Testis (tissue), 3 donors: ENCODE data around the gene ATP11A. TPM values are rescaled to one million over a fixed set of nuclear protein-coding genes. Genes with fewer than 3 reads are reported as not detected.
"Not testable (repeated sequence)": the region's sequence is repeated elsewhere in the genome, so short reads cannot be mapped to it uniquely, and the experiment has no call there.

Experiments used
- DNase-seq: peaks from one replicate; pipeline ENCODE4 v3.0.0-alpha.2; 2019
- H3K27ac ChIP-seq, 2 donors: fragments of 200-600 bp; sonication (generic); one replicate each; pipeline ENCODE4 v1.5.1; 2019
- H3K27me3 ChIP-seq: fragments of 200-600 bp; sonication (generic); one replicate; pipeline ENCODE4 v1.5.1; 2019
- H3K36me3 ChIP-seq: fragments of 200-600 bp; sonication (generic); one replicate; pipeline ENCODE4 v1.5.1; 2017; ENCODE audit warnings: low read depth; ENCODE audit errors: missing control alignments
- H3K4me1 ChIP-seq: fragments of 200-600 bp; sonication (generic); one replicate; pipeline ENCODE4 v1.5.1; 2019
- H3K4me3 ChIP-seq, 2 donors: fragments of 200-600 bp; sonication (generic); one replicate each; pipeline ENCODE4 v1.5.1; 2017 to 2019
- H3K9me3 ChIP-seq: fragments of 200-600 bp; sonication (generic); one replicate; pipeline ENCODE4 v1.5.1; 2017
- POLR2A ChIP-seq: fragments of 450-650 bp; IDR thresholded peaks from one replicate; pipeline ENCODE4 v1.6.1; 2017; ENCODE audit warnings: antibody characterized with exemption, mild to moderate bottlenecking, moderate library complexity
- WGBS, 2 donors: methylation state at CpG; one replicate each; pipeline ENCODE4 v1.1.5; 2018; 5-methylcytosine and 5-hydroxymethylcytosine counted together
- intact Hi-C: fragments of 100-400 bp; cut with DNase I; formaldehyde crosslinking; loops from one replicate; pipeline ENCODE4 v1.15.1; 2023; ENCODE audit warnings: low total_unique reads
- polyA plus RNA-seq: library from polyadenylated mRNA; stranded (reverse); fragments of 350-450 nt; fragmentation: Illumina TruSeq; extraction: RNeasy Lipid Tissue Mini Kit (QIAGEN cat#74804); gene quantifications from one replicate; pipeline ENCODE4 v1.2.3, GENCODE V29; 2014; ENCODE audit warnings: low read depth, low replicate concordance; ENCODE audit not compliant: insufficient read depth
- total RNA-seq, 2 donors: library from RNA; depleted of rRNA; stranded (reverse); fragments of >200 nt; gene quantifications; one replicate each; pipeline ENCODE4 v1.2.3, GENCODE V29; 2016
- TF ChIP-seq, protein P1 (sequence below), 3 experiments: fragments of 450-650 bp in 2 of 3; fragments of 200-600 bp in 1 of 3; sonication (generic) in 1 of 3; IDR thresholded peaks; one replicate each; pipeline ENCODE4 v1.5.1; 2016 to 2019; ENCODE audit warnings: antibody characterized with exemption in 3 of 3, mild to moderate bottlenecking in 2 of 3, moderate library complexity in 1 of 3

The ATP11A gene
- total and polyA plus RNA-seq, 3 donors from 2014 or later, result 34.4 to 122 (median 112) TPM

DNA sequence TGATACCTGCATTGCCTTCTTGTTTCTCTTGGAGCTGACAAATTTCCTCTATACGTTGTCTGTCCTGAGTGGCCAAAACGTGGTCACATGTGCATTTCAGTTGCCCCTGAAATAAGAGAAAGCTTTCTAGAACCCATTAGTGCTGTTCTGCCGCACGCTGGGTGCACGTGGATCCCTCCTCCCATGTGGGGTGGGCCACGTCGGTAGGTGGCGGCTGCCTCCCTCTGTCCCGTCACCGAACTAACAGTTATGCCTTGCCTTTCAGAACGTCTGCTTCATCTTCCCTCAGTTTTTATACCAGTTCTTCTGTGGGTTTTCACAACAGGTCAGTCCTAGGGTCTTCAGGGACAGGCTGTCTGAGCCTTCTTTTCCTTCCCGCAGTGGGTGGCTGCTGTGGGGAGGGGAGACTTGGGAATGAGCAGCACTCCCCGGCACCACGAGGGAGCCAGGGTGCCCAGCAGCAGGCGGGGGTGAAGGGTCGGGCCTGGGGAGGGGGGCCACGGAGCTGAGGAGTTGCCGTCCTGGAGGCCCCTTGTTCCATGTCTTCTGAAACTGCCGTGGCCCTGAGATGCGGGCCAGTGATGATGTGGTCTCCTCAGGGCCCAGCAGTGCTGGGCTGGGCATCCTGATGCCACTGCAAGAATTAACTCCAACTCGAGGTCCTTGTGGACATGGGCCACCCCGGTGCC is 169.4 kb downstream of the ATP11A start:
- H3K27me3 ChIP-seq, result no peaks in the 10 kb centered on the region
- H3K4me3 ChIP-seq, result no peak overlapping the region
- H3K27ac ChIP-seq, result no peak overlapping the region
- no peaks in the 10 kb centered on the region for H3K36me3 ChIP-seq
- H3K9me3 ChIP-seq, result no peaks in the 10 kb centered on the region
- no peak for TF ChIP-seq POLR2A
- TF ChIP-seq, protein P1, sequence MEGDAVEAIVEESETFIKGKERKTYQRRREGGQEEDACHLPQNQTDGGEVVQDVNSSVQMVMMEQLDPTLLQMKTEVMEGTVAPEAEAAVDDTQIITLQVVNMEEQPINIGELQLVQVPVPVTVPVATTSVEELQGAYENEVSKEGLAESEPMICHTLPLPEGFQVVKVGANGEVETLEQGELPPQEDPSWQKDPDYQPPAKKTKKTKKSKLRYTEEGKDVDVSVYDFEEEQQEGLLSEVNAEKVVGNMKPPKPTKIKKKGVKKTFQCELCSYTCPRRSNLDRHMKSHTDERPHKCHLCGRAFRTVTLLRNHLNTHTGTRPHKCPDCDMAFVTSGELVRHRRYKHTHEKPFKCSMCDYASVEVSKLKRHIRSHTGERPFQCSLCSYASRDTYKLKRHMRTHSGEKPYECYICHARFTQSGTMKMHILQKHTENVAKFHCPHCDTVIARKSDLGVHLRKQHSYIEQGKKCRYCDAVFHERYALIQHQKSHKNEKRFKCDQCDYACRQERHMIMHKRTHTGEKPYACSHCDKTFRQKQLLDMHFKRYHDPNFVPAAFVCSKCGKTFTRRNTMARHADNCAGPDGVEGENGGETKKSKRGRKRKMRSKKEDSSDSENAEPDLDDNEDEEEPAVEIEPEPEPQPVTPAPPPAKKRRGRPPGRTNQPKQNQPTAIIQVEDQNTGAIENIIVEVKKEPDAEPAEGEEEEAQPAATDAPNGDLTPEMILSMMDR (IDR thresholded peaks at IDR 0.05), result no peak
- no peak for DNase-seq
- WGBS, 2 donors, result 92 to 95% methylated on average over 19 to 22 of the region's 22 CpGs
- intact Hi-C loops, result no loop called here
- no peaks in the 10 kb centered on the region for H3K4me1 ChIP-seq

DNA sequence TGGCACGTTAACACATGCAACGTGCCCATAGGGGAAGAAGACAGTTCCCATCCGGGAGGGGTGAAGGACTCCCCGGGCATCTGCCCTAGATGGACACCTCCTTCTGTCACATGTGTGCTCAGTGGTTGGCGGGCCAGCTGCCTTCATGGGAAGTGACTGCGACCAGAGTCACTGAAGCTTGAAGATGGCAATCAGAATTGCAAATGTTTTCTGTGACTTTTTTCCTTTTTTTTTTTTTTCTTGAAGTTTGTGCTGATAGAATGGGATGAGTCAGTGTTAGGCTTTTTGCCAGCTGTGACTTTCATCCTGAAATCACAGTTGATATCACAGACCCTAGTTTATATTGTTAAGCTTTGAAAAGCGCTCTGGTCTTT is 170.0 kb downstream of the ATP11A start:
- WGBS, 2 donors, result 82 to 89% methylated on average over 7 of the region's 7 CpGs
- no peak overlapping the region for H3K27ac ChIP-seq

DNA sequence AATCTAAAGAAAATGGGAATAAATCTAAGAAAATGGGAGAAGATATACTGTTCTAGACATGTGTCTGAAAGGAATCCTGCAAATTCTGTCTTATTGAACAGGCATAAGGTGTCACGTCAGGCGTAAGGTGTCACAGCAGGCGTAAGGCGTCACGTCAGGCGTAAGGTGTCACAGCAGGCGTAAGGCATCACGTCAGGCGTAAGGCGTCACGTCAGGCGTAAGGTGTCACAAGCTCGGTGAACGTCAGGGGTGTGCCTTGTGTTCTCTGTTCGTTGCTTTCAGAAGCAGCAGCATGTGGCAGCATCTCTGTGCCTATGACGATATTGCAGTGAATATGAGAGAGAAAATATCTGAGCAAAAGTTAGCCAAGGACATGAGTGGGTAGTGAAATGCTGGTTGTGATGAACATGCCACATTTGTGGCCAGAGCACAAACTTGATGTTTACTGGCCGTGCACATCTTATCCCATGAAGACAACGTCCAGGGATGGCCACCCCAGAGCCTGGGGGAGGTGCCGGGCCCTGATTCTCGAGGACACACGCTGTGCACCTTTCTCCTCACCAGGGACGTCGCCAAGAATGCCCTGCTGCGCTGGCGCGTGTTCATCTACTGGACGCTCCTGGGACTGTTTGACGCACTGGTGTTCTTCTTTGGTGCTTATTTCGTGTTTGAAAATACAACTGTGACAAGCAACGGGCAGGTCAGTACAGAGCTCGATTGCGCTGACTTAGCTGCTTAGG is 172.2 kb downstream of the ATP11A start:
- TF ChIP-seq, protein P1 (IDR thresholded peaks at IDR 0.05), result no peak
- TF ChIP-seq POLR2A, result no peak
- WGBS, 2 donors, result 89 to 91% methylated on average over 32 of the region's 32 CpGs
- no peaks in the 10 kb centered on the region for H3K9me3 ChIP-seq
- H3K27me3 ChIP-seq, result no peaks in the 10 kb centered on the region
- no peak overlapping the region for H3K4me3 ChIP-seq
- no peak overlapping the region for H3K27ac ChIP-seq
- intact Hi-C loops, result no loop called here
- H3K36me3 ChIP-seq, result no peaks in the 10 kb centered on the region
- H3K4me1 ChIP-seq, result no peaks in the 10 kb centered on the region
- no peak for DNase-seq

More for the DNA sequence above, 170.0 kb downstream of the ATP11A start:
- intact Hi-C loops, result no loop called here
- no peak for TF ChIP-seq POLR2A
- TF ChIP-seq, protein P1 (IDR thresholded peaks at IDR 0.05), result no peak
- no peaks in the 10 kb centered on the region for H3K36me3 ChIP-seq
- no peaks in the 10 kb centered on the region for H3K27me3 ChIP-seq
- H3K4me1 ChIP-seq, result no peaks in the 10 kb centered on the region
- H3K9me3 ChIP-seq, result no peaks in the 10 kb centered on the region
- DNase-seq, result no peak
- no peak overlapping the region for H3K4me3 ChIP-seq

DNA sequence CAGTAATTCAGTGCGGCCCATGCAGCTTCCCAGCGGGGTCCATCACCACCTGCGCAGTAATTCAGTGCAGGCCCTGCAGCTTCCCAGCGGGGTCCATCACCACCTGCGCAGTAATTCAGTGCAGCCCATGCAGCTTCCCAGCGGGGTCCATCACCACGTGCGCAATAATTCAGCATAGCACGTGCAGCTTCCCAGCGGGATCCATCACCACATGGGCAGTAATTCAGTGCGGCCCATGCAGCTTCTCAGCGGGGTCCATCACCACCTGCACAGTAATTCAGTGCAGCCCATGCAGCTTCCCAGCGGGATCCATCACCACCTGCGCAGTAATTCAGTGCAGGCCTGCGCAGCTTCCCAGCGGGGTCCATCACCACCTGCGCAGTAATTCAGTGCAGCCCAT is 173.5 kb downstream of the ATP11A start:
- H3K27ac ChIP-seq, DNase-seq, H3K27me3 ChIP-seq, H3K4me3 ChIP-seq, H3K9me3 ChIP-seq, H3K36me3 ChIP-seq, H3K4me1 ChIP-seq, intact Hi-C loops: not testable (repeated sequence)
- whole genome bisulfite sequencing, 2 donors, result 91 to 95% methylated on average over 12 to 17 of the region's 17 CpGs

DNA sequence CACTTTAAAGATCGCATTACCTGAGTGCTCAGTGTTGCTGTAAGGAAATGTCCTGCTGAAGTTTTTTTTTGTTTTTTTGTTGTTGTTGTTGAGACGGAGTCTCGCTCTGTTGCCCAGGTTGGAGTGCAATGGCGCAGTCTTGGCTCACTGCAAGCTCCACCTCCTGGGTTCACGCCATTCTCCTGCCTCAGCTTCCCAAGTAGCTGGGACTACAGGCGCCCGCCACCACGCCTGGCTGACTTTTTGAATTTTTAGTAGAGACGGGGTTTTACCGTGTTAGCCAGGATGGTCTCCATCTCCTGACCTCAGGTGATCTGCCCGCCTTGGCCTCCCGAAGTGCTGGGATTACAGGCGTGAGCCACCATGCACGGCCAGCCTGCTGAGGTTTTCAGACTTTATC is 175.6 kb downstream of the ATP11A start:
- H3K36me3 ChIP-seq, intact Hi-C loops, H3K4me3 ChIP-seq, H3K4me1 ChIP-seq, H3K27ac ChIP-seq, H3K27me3 ChIP-seq, DNase-seq, H3K9me3 ChIP-seq: not testable (repeated sequence)
- 86 to 93% methylated on average over 14 of the region's 14 CpGs for WGBS, 2 donors
